Stomach (tissue), 4 donors: ENCODE measurements around the gene FBXO36.

Source experiments
- POLR2A ChIP-seq, 4 donors: fragments of 450-650 bp; IDR thresholded peaks; one replicate each; pipeline ENCODE4 v1.6.1; 2016; ENCODE audit warnings: antibody characterized with exemption in 4 of 4, control low read depth in 2 of 4, mild to moderate bottlenecking in 1 of 4, moderate library complexity in 1 of 4
- POLR2AphosphoS5 ChIP-seq, 3 donors: sonication (generic); formaldehyde crosslinking; IDR thresholded peaks; one replicate each; pipeline ENCODE4 v1.6.1; 2016; ENCODE audit warnings: antibody characterized with exemption in 3 of 3

DNA sequence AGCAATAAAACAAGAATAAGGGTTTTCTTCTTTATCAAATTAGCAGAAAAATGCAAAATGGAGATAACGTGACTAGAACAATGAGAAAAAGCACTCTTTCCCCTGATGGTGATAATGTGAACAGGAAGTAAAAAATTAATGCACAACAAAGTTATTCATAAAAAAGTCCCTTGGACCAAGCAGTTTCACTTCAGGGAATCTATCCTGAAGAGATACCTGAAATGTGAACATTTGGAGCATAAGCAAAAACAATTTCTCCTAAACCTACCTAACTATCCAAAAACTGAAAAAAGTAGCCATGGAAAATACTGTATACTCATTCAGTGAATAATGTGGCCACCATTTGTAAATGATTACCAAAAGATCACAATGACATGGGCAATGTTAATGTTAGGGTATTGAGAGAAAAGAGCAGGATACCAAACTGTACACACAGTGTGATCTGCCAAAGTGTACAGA is 49.2 kb upstream of the FBXO36 start:
- TF ChIP-seq POLR2A (IDR thresholded peaks at IDR 0.05) (no peak), POLR2AphosphoS5 (IDR thresholded peaks at IDR 0.05) (no peak)
